ENCODE data around the gene FRMD3.
"Not testable (repeated sequence)": the region's sequence is repeated elsewhere in the genome, so short reads cannot be mapped to it uniquely, and the experiment has no call there.

Gene FRMD3

DNA sequence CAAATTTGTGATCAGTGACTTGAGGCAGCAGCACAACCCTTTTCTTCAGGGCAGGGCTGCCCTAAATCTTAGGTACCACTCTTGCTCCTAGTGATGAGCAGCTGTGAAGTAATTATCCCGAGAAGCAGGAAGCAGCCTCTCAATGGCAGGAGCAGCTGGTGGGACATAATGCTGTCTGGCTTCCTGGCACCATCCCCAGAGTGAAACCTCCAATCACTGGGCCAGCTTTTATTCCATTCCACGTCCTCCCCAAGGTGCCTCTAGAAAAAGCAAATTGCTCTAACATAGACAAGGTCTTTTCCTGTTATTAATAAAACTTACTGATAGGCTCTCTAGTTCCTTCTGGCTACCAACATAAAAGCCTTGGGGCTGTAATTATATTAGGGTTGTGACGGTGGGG, 154.0 kb downstream of the FRMD3 start:
- no peak for DNase-seq

DNA sequence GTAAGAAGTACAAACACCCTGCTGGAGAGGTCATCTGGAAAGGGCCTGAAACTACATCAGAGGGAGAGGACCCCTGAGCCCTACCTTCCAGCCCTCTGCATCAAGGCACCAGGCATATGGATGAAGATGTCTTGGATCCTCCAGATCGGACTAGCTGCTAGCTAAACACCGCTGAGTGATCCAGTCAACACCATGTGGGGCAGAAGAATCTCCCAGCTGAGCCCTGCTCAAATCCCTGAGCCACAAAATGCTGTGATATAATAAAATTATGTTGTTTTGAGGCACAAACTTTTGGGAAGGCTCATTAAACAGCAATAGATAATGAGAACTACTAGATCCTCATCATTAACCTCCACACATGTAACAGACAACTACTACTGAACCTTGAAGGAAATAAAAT, 155.2 kb downstream of the FRMD3 start:
- no peak for DNase-seq

DNA sequence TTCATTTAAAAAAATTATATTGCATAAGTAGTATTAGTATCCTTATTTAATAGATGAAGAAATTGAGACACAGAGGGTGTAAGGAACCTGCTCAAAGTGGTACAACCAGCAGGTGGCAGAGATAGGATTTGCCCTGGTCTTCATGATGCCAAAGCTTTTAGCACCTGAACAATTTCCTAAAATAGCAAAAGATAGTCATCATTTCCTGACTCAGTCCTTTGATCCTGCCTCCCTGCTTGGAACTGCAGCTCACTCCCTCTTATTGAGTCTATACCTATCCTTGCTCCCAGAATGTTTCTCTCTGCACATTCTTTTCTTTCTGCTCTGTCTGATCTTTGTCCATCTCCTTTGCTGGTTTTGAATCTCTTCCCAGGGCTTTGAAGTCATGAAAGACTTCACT, 155.8 kb downstream of the FRMD3 start:
- no peak for DNase-seq

DNA sequence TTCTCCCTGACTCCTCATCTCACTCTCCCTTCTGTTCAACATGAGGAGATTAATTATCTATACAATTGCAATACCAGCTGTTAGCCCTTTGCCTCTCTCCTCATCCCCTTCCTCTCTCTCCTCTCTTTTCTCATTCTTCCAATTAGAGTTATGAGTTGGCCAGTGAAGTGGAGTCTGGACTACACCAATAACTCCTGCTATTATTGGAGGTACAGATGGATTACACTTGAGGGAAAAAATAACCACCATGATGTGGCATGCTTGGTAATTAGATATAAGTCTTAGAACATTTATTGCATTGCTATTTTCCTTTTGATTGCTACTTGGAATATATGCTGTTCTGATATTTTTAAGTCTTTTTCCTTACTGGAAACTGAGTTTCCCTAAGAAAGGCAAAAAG, 159.2 kb downstream of the FRMD3 start:
- DNase-seq: no peak

GRCh38 chr9:83372957-83373356, 165.2 kb downstream of the FRMD3 start:
- peak; percentile 57 for DNase-seq

DNA sequence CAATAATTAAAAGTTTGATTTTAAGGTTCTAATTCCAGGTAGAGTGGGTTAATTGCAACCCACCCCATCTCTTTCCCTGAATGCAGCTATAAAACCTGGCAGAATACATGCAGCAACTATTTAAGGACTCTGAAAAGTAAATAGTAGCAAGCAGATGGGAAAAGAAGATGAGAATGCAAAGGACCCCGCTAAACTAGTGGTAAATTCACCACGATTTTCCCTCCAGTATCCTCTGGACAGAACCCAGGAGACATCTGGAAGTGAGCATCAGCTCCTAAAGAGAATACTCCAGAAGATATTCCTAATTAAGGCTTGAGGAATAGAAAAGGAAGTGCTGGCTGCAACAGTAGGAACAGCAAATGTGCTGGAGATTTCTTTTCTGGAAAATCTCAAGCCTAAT, 170.9 kb downstream of the FRMD3 start:
- no peak for DNase-seq

DNA sequence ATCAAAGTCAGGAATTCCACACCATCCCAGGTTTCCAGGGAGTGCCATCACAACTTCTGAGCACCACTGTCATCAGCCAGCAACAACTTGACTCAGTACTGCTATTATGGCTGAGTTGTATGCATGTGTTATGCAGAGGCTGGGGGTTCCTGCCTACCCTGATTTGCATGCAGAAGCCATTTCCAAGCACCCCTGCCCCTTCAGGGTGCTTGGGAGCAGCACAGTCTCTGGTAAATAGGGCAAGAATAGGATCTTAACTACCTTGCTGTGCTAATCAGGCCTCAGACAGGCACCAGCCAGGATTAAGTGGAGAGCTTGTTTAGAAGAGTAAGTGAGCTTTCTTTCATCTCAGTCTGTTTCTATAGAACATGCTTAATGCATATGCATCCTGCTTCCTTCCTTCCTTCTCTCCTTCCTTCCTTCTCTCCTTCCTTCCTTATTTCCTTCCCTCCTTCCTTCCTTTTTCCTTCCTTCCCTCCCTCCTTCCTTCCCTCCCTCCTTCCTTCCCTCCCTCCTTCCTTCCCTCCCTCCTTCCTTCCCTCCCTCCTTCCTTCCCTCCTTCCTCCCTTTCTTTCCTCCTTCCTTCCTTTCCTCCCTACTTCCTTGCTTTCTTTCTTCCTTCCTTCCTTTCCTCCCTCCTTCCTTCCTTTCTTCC, 175.7 kb downstream of the FRMD3 start:
- DNase-seq: no peak

DNA sequence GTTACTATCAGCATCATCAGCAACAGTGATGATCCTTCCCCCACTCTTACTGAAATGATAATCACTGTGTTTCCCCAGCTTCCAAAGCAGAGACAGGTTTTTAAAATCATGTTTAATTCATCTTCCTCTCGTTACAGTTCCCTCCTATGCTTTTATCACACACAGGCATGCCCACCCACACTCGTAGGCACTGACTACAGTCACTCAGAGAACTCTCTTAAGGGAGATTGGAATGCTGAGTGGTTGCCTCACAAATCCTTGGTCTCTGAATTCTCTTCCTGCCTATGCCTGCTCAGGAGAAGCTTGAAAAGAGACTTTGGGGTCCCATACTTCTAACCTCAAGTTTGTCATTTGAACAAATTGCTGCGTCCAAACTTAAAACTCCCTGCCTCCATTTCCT, 179.2 kb downstream of the FRMD3 start:
- DNase-seq: no peak

DNA sequence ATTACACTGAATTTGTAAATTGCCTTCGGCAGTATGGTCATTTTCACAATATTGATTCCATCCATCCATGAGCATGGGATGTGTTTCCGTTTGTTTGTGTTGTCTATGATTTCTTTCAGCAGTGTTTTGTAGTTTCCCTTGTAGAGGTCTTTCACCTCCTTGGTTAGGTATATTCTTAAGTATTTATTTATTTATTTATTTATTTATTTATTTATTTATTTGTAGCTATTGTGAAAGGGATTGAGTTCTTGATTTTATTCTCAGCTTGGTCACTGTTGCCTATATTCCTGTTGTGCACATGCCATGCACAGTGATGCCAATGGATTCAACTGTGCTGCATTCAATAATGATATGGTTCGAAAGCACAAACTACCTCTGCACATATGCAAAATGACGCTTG, 179.7 kb downstream of the FRMD3 start:
- DNase-seq: not testable (repeated sequence)

- DNase-seq: no peak
Observed at GRCh38 chr9:83355729-83356151, 182.5 kb downstream of the FRMD3 start.

DNA sequence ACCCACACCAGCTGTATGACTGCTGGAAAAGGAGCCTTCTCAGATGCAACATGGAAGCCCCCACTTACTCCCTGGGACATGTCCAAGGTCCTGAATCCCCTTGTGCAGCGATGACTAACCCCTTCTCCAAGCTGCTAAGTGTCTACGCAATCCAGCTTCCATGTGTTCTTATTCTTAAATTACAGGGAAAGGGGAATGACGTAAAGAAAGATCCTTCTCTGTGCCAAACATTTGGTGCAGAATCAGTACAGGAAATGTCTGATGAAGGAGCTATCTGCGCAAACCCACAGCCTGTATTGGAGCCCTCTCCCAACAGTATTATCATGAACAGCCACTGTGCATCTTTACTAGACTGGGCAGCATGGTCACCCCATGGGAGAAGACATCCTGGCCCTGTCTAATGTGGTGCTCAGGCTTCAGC, 183.2 kb downstream of the FRMD3 start:
- DNase-seq: peak; percentile 81

DNA sequence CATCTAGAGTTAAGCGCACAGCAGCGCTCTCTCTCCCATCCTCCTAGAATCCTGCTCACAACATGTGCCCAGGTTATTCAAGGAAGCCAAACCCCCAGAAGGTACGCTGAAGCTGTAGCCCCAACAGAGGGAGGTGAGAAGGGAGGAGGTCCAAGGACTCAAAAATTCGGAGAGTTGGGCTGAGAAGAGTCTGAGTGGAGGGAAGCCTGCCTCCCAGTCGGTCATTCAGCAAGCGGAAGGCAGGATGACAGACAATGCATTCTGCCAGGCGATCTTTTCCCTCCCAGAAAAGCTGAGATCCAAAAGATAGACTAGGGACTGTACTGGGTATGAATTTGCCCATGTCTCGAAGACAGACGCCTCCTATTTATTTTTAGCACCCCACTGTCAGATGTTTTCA, 189.2 kb downstream of the FRMD3 start:
- DNase-seq: no peak

GRCh38 chr9:83346655-83347420, 191.4 kb downstream of the FRMD3 start:
- DNase-seq: no peak

- no peak for DNase-seq
Observed at GRCh38 chr9:83343366-83343999, 194.7 kb downstream of the FRMD3 start.

- peak; percentile 26 for DNase-seq
Observed at GRCh38 chr9:83342731-83343130, 195.5 kb downstream of the FRMD3 start.

DNA sequence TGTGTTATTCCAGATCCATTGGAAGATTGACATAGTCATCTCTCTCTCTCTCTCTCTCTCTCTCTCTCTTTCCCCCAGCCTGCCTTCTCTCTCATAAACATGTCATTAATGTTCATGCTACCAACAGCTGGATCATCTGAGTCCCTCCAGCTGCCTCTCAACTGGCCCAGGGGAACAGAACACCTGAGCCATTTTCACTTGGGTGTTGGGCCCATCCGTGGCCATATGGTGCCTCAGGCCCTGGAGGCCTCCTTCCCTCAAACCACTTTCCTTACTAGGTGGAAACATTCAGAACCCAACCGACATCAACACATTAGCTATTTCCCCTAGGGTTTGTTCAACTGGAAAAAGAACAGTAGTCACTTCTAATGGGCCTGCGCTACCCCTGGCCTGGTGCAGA, 196.2 kb downstream of the FRMD3 start:
- DNase-seq: no peak

DNA sequence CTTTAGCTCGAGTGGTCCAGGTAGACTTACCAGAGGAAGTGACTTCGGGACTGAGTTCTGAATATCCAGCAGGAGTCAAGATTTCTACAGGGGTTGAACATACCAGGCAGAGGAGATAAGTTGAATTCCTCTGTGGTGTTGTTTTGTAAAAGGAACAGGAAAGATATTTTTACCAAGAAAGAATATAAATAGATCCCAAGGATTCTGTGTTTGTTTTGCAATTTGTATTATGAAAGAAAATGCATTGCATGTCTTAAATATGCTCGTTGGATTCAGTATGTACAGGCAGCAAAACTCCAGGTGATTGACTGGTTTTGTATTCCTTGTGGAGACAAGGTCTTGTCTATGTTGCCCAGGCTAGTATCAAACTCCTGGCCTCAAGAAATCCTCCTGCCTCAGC, 197.8 kb downstream of the FRMD3 start:
- DNase-seq: no peak

GRCh38 chr9:83339435-83339834, 198.8 kb downstream of the FRMD3 start:
- no peak for DNase-seq

- peak; percentile 18 for DNase-seq
Observed at GRCh38 chr9:83336706-83337105, 201.5 kb downstream of the FRMD3 start.

- peak; percentile 86 for DNase-seq
Observed at GRCh38 chr9:83334320-83334719, 203.9 kb downstream of the FRMD3 start.

- no peak for DNase-seq
Observed at GRCh38 chr9:83330207-83331196, 207.7 kb downstream of the FRMD3 start.

DNA sequence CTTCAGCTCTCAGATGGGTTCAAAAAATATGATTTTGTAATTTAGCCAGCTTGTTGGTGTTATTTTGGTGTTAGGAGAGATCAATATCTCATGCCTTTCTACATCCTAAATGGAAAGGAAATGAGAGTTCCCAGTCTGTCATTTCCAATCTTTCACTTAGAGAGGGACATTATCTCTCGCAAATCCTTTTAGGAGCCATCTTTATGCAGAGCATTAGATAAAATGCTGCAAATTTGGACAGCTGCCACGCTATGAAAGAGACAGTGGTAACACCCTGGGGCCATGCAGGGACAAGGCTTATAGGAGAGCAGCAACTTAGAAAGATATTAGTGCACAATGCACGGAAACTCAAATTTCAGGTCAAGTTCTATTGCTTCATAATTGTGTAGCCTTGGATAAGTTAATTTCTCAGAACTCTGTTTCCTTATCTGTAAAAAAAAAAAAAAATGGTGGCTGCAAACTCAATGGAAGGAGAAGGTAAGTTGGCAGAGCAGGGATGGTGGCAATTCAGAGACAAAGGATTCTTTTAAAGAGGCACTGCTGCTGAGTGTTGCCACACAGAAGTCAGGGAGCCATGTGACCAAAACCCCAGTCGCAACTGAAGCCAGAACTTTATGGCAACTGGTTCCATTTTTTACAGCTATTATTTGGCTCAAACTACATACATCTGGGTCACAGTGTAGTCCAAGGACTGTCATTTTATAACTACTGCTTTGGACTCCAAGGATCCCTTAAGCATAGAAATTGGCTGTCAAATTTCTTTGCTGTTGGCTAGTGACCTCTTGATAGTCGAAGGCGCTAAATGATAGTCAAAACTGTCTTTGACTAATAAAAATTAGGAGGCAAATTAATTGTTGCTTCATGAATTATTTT, 210.2 kb downstream of the FRMD3 start:
- no peak for DNase-seq
